HepG2 (cell line): ENCODE measurements around the gene TRAF3. TPM values are rescaled to one million over a fixed set of nuclear protein-coding genes. Genes with fewer than 3 reads are reported as not detected.
"Not testable (repeated sequence)": the region's sequence is repeated elsewhere in the genome, so short reads cannot be mapped to it uniquely, and the experiment has no call there.

Experiments used
- ATAC-seq: fragments of 200-7000 bp; cut with Tn5 transposase; 3 replicates; pipeline ENCODE4 v1.9.1; 2020; ENCODE audit warnings: mild to moderate bottlenecking, moderate library complexity
- BruUV-seq: library from RNA; stranded (reverse); fragments of 400-500 nt; replicated peaks from 2 replicates; lab custom pipeline; 2021; lab: Mats Ljungman, UMichigan
- CTCF ChIA-PET: fragments of 300-600 bp; formaldehyde crosslinking; extraction: SDS; loops from one replicate; lab custom pipeline; 2021; ENCODE audit warnings: low total read pairs, inconsistent platforms, low intra/inter-chr PET ratio; lab: Yijun Ruan, JAX
- POLR2A ChIA-PET: fragments of 350-600 bp; sonication (Branson Sonifier 250); formaldehyde crosslinking; loops from one replicate; lab custom pipeline; 2020; ENCODE audit warnings: antibody characterized with exemption, inconsistent platforms; lab: Yijun Ruan, JAX
- DNase-seq: peaks from one replicate; pipeline ENCODE4 v3.0.0-alpha.2; 2015; ENCODE audit warnings: low spot score
- FAIRE-seq: peaks from 3 replicates; lab custom pipeline; 2011; peaks lifted over from hg19 to GRCh38; lab: Jason Lieb, UNC
- H2AFZ ChIP-seq: one replicate; pipeline ENCODE4 v1.6.1; 2011; ENCODE audit warnings: low read length, inconsistent platforms
- H3K27ac ChIP-seq: fragments of 300-600 bp; 3 replicates; pipeline ENCODE4 v1.8.0; 2011; ENCODE audit warnings: mixed run types, mild to moderate bottlenecking, mixed read lengths, low read length, inconsistent platforms; ENCODE audit not compliant: insufficient read depth; ENCODE audit errors: extremely low read length
- H3K27me3 ChIP-seq, 2 experiments: fragments of 200-600 bp in 1 of 2; 2 replicates in 1 of 2; 3 replicates in 1 of 2; pipeline versions ENCODE4 v1.6.0 to v1.8.0; 2011; ENCODE audit warnings: low read length in 2 of 2, mild to moderate bottlenecking in 2 of 2, moderate library complexity in 2 of 2, inconsistent platforms in 1 of 2; ENCODE audit not compliant: insufficient read depth in 2 of 2, control insufficient read depth in 1 of 2
- H3K36me3 ChIP-seq, 2 experiments: fragments of 200-600 bp in 1 of 2; replicated peaks in 1 of 2; 2 replicates in 1 of 2; 3 replicates in 1 of 2; pipeline versions ENCODE4 v1.5.1 to v1.8.0; 2011; ENCODE audit warnings: low read length in 2 of 2, inconsistent platforms in 1 of 2; ENCODE audit not compliant: insufficient read depth in 2 of 2, control insufficient read depth in 1 of 2
- H3K4me1 ChIP-seq: 2 replicates; pipeline ENCODE4 v1.5.1; 2012; ENCODE audit warnings: low read length, inconsistent platforms; ENCODE audit not compliant: insufficient read depth
- H3K4me2 ChIP-seq: 2 replicates; pipeline ENCODE4 v1.6.0; 2011; ENCODE audit warnings: low read depth, low read length, inconsistent platforms
- H3K4me3 ChIP-seq, 3 experiments: fragments of 200-600 bp in 1 of 3; sonication (generic), shearing (Covaris generic) in 1 of 3; replicated peaks in 1 of 3; 2 replicates each; pipeline ENCODE4 v1.5.1; 2011 to 2016; ENCODE audit warnings: low read length in 3 of 3, inconsistent platforms in 2 of 3, low read depth in 2 of 3, mild to moderate bottlenecking in 2 of 3, control low read depth in 1 of 3, mixed read lengths in 1 of 3; ENCODE audit not compliant: insufficient read depth in 1 of 3
- H3K79me2 ChIP-seq: one replicate; pipeline ENCODE4 v1.6.1; 2011; ENCODE audit warnings: low read length, inconsistent platforms; ENCODE audit not compliant: insufficient read depth
- H3K9ac ChIP-seq: 2 replicates; pipeline ENCODE4 v1.6.0; 2011; ENCODE audit warnings: mild to moderate bottlenecking, low read depth, low read length, inconsistent platforms; ENCODE audit not compliant: insufficient read depth
- H3K9me3 ChIP-seq: 2 replicates; pipeline ENCODE4 v1.5.1; 2012; ENCODE audit warnings: mild to moderate bottlenecking, low read length
- H4K20me1 ChIP-seq: 2 replicates; pipeline ENCODE4 v1.6.0; 2011; ENCODE audit warnings: inconsistent platforms, mild to moderate bottlenecking, low read length, moderate library complexity; ENCODE audit not compliant: insufficient read depth
- FOXK1 ChIP-seq: sonication (generic); formaldehyde crosslinking; IDR thresholded peaks from 2 replicates; pipeline ENCODE4 v1.4.0; 2020; ENCODE audit warnings: low read depth, missing genetic modification reagents, borderline replicate concordance
- HNRNPLL ChIP-seq: fragments of 200-400 bp; formaldehyde crosslinking; IDR thresholded peaks from 2 replicates; pipeline ENCODE4 v1.6.1; 2017; ENCODE audit warnings: mild to moderate bottlenecking, low read depth, low read length; ENCODE audit not compliant: poor library complexity, severe bottlenecking
- ZNF121 ChIP-seq: sonication (generic); formaldehyde crosslinking; IDR thresholded peaks from 2 replicates; pipeline ENCODE4 v1.5.0; 2020; ENCODE audit warnings: mild to moderate bottlenecking, missing genetic modification reagents
- WGBS: methylation state at CpG from one replicate; pipeline ENCODE4 v1.1.6; 2017; ENCODE audit warnings: low lambda C conversion rate; 5-methylcytosine and 5-hydroxymethylcytosine counted together
- in situ Hi-C: cut with HindIII; loops from 2 replicates; pipeline ENCODE4 v1.10.0; 2017; ENCODE audit warnings: low pct_unique_long_range_greater_than_20kb; ENCODE audit not compliant: extremely low pct_ligation_motif_present
- intact Hi-C: fragments of 100-400 bp; cut with micrococcal nuclease; formaldehyde crosslinking; loops from one replicate; pipeline ENCODE4 v1.10.0; 2022; ENCODE audit not compliant: unreplicated experiment
- polyA plus RNA-seq, 8 experiments: library from polyadenylated mRNA; depleted of rRNA in 3 of 8; stranded (reverse) in 7 of 8; unstranded in 1 of 8; fragments of >200 nt; fragmentation: Illumina TruSeq in 4 of 8; extraction: Trizol in 4 of 8; gene quantifications; 2 replicates each; pipeline versions ENCODE4 v1.2.1 to v1.2.3, GENCODE V29; 2011 to 2016; ENCODE audit warnings: low read depth in 4 of 8, missing spikeins in 1 of 8, mixed read lengths in 1 of 8; ENCODE audit not compliant: insufficient read depth in 1 of 8
- total RNA-seq, 5 experiments: library from RNA; depleted of rRNA; stranded (reverse); fragments of >200 nt; fragmentation: Illumina TruSeq; extraction: Trizol; gene quantifications; 2 replicates each; pipeline ENCODE4 v1.2.3, GENCODE V29; 2016; ENCODE audit warnings: low read depth in 1 of 5
- TF ChIP-seq, protein P1 (sequence below): sonication (generic); formaldehyde crosslinking; IDR thresholded peaks from 2 replicates; pipeline ENCODE4 v1.4.0; 2020; ENCODE audit warnings: missing genetic modification reagents

The TRAF3 gene
- total and polyA plus RNA-seq, 2 of the 13 experiments (the other 11 are each of a cell fraction or from before 2014, with no cell fraction given): 6.9 to 12.2 TPM

DNA sequence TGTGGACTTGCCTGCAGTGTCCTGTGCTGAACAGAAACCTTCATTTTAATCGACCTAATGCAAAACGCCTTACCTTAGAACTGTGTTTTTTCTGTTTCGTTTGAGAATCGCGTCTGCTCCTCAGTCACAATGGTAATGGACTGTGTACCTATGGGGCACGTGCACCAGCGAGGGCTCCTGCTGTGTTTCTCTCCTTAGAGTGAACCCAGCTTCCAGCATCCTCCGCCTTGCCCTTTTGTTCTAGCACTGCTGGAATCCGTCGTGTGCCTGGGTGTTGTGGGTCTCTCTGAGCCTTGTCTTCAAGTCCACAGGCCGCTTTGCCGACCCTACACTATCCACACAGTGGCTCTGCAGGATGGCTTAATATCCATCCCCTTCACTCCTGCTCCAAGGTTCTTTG lies 148.9 kb downstream of the TRAF3 start (continued):
- TF ChIP-seq FOXK1 (CRISPR knock-in tag): no peak
- no peak for TF ChIP-seq HNRNPLL

DNA sequence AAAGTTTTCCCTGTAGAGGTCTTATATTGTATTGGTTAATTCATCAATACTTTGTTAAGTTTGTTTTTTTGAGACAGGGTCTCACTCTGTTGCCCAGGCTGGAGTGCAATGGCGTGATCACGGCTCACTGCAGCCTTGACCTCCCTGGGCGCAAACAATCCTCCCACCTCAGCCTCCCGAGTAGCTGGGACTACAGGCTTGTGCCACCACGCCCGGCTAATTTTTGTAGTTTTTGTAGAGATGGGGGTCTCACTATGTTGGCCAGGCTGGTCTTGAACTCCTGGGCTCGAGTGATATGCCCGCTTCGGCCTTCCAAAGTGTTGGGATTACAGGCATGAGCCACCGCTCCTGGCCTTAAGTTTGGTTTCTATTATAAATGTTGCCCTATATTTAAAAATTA lies 149.6 kb downstream of the TRAF3 start:
- H3K36me3 ChIP-seq, FAIRE-seq, H3K4me2 ChIP-seq, intact Hi-C loops, ATAC-seq, H3K4me3 ChIP-seq, CTCF ChIA-PET, DNase-seq, H3K9ac ChIP-seq, H3K79me2 ChIP-seq, H4K20me1 ChIP-seq, H3K27me3 ChIP-seq, BruUV-seq, POLR2A ChIA-PET, H3K9me3 ChIP-seq: not testable (repeated sequence)
- 93% methylated on average over 10 of the region's 10 CpGs for WGBS
- peak; percentile 78 for TF ChIP-seq ZNF121 (CRISPR knock-in tag)
- TF ChIP-seq, protein P1, sequence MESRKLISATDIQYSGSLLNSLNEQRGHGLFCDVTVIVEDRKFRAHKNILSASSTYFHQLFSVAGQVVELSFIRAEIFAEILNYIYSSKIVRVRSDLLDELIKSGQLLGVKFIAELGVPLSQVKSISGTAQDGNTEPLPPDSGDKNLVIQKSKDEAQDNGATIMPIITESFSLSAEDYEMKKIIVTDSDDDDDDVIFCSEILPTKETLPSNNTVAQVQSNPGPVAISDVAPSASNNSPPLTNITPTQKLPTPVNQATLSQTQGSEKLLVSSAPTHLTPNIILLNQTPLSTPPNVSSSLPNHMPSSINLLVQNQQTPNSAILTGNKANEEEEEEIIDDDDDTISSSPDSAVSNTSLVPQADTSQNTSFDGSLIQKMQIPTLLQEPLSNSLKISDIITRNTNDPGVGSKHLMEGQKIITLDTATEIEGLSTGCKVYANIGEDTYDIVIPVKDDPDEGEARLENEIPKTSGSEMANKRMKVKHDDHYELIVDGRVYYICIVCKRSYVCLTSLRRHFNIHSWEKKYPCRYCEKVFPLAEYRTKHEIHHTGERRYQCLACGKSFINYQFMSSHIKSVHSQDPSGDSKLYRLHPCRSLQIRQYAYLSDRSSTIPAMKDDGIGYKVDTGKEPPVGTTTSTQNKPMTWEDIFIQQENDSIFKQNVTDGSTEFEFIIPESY (CRISPR knock-in tag): peak; percentile 43; the same call in 1 of the 2 replicates
- TF ChIP-seq, all 625 proteins: peak for 2; not testable (repeated sequence) for 623
- in situ Hi-C loops, H2AFZ ChIP-seq, H3K27ac ChIP-seq: not testable (repeated sequence)
- peaks cover 20% of the 10 kb centered on the region for H3K4me1 ChIP-seq
